22Rv1 (cell line): ENCODE data around the gene KIF26A.

Experiments used
- H3K27ac ChIP-seq: fragments of 450-650 bp; 2 replicates; pipeline ENCODE4 v1.5.1; 2017
- CTCF ChIP-seq: fragments of 450-650 bp; IDR thresholded peaks from 2 replicates; pipeline ENCODE4 v1.5.1; 2017; ENCODE audit warnings: mild to moderate bottlenecking
- ZFX ChIP-seq: fragments of 450-650 bp; IDR thresholded peaks from 2 replicates; pipeline ENCODE4 v1.6.1; 2017; ENCODE audit warnings: antibody characterized with exemption, borderline replicate concordance

KIF26A gene

DNA sequence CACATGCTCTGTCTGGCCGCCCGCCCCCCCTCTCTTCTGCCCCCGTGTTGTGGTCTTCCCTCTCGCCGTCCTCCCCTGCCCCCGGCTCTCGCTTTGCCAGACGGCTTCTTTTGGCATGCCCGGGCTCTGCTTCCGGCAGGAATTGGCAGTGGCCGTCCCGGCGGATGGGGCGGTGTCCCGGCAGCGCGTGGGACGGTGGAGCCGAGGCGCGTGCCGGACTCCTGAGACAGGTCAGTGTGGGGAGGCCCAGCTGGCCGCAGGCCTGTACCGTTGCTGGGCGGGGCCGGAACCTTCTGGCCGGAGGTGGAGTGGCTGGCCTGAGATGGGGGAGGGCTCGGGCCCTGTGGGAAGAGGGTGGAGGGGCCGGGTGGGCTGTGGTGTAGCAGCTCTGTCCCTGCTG lies 17.1 kb downstream of the KIF26A start:
- H3K27ac ChIP-seq, result no peak overlapping the region
- TF ChIP-seq ZFX, result no peak
- no peak for TF ChIP-seq CTCF

DNA sequence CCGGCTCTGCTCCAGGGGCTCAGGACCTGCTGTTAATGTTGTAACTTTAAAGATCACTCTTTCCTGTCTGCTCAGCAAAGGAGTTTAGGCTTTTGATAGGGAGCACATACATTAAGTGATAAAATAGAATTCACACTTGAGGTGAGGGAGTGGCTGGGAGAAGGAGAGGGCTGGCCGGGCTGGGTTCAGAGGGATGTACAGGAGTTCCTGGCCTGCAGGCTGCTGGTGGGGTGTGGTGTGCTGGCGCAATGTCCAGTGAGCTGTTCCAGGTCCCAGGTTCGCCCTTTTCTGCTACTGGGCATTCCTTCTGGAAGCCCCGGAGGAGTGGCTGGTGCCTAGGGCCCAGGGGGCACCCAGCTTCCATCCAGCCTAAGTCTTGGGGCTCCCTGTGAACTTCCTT lies 17.8 kb downstream of the KIF26A start:
- no peak overlapping the region for H3K27ac ChIP-seq
- TF ChIP-seq CTCF (no peak), ZFX (no peak)

GRCh38 chr14:104157016-104157928 lies 18.9 kb downstream of the KIF26A start:
- no peak for TF ChIP-seq ZFX
- TF ChIP-seq CTCF, result peak; percentile 55
- no peak overlapping the region for H3K27ac ChIP-seq

DNA sequence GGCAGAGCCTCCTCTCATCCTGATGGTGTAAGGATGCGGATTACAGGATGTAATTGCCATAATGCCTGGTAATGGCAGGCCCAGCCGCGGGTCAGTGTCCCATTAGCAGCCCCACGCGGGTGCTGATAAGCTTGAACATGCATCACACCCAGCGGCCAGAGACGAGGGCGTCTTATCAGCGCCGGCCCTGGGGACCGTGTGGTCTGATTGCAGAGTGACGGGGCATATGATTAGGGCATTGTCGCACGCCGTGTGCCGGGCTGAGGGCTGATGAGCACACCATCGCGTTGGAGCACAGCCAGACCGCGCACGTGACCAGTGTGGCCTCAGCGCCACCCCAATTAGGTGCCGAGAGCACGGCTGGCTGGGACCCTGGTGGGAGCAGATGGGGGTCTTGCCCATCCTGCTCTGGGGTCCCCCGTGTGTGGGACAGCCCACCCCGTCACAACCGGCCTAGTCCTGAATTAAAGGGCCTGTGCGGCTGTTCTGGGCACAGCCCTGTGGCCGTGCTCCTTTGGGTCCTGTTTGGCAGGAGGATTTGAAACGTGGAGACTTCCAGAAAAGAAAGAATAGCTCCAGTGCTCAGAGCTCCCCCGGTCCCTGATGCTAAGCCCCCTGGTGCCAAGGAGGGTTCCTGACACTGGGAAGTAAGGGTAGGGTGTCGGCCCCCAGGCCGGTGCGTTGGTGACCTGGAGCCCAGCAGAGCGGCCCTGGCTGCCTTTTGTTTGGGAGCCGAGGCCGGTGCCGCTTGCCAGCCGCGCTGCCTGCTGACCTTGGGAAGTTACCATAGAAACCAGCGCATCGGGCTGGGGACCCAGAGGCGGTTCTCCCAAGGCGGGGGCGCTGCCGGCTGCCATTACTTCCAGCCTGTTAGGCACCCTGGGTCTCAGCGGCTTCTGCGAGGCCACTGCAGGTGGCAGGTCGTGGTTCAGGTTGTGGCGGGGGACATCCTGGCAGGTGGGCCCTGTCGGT lies 20.7 kb downstream of the KIF26A start:
- H3K27ac ChIP-seq, result no peak overlapping the region

DNA sequence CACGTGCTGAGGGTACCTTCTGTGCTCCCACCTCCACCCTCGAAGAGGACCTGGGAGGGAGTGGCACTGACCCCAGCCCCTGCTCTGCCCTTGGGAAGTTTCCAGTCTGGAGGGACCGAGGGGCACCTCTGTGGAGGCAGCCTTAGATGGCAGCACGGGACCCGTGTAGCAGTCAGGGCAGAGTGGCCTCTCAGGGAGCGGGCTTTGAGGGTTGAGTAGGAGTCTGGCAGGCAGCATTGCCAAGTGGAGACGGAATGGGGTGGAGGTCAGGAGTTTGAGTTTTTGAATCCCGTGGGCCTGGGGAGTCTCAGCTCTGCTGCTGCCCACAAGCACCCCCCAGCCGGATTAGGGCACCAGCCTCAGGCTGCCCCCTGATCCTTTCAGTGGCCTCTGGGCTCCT lies 21.6 kb downstream of the KIF26A start:
- H3K27ac ChIP-seq, result no peak overlapping the region
- TF ChIP-seq ZFX (no peak), CTCF (no peak)

More for the DNA sequence above, 20.7 kb downstream of the KIF26A start:
- TF ChIP-seq ZFX, result no peak
- TF ChIP-seq CTCF, result no peak

DNA sequence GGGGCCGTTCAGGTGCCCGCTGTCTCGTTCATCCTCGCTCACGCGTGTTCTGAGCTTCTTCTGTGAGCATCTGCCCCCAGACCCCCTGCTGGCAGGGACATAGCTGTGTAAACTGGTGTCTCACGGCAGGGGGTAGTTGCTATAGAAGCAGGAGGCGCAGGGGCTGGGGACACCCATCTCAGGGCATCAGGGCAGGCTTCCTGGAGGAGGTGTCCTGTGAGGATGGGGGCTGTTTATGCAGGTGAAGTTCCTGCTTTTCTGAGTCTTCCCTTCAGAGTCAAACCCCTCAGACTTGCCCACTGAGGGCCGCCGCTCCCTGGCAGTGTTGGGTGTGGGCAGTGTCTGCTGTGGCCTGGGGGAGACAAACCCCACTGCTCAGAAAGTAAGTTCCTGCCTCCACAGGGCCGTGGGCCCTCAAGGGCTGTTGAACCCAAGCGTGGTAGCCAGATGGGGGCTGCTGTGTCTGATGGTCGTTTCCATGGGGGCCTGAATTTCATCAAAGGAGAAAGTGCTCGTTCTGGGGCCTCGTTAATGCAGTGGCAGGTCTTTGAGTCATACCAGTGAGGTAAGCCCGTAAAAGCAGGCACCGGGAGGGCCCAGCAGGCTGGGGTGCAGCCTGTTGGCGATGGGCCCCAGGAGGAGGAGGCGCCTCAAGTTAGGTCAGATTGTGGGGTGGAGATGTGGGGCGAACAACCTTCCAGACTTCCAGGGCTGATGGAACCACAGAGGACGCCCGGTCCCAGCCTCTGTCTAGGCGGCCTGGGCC lies 23.4 kb downstream of the KIF26A start:
- no peak overlapping the region for H3K27ac ChIP-seq
- TF ChIP-seq ZFX, result no peak
- TF ChIP-seq CTCF, result no peak
